HFFc6 (cell line): Measurements from ENCODE around the gene POLR3A. TPM values are rescaled to one million over a fixed set of nuclear protein-coding genes. Genes with fewer than 3 reads are reported as not detected.

Source experiments
- DNase-seq: peaks from one replicate; pipeline ENCODE4 v3.0.0-alpha.2; 2018
- H3K27ac Mint-ChIP-seq: 2 replicates; pipeline ENCODE4 v1.8.0; 2020; ENCODE audit warnings: mild to moderate bottlenecking, mixed read lengths
- H3K27me3 Mint-ChIP-seq: 2 replicates; pipeline ENCODE4 v1.8.0; 2021; ENCODE audit warnings: mild to moderate bottlenecking, moderate library complexity, mixed read lengths; ENCODE audit not compliant: insufficient read depth
- H3K36me3 Mint-ChIP-seq: 2 replicates; pipeline ENCODE4 v1.8.0; 2021; ENCODE audit warnings: low read depth, mixed read lengths
- H3K4me1 Mint-ChIP-seq: 2 replicates; pipeline ENCODE4 v1.8.0; 2020; ENCODE audit warnings: low read depth, mixed read lengths
- H3K4me3 Mint-ChIP-seq: 2 replicates; pipeline ENCODE4 v1.8.0; 2020; ENCODE audit warnings: mild to moderate bottlenecking, moderate library complexity, mixed read lengths
- H3K9me3 Mint-ChIP-seq: 2 replicates; pipeline ENCODE4 v1.8.0; 2020; ENCODE audit warnings: mild to moderate bottlenecking, mixed read lengths
- CTCF ChIP-seq: fragments of 200-600 bp; sonication (generic); IDR thresholded peaks from 2 replicates; pipeline ENCODE4 v1.5.0; 2021; ENCODE audit warnings: antibody characterized with exemption, mild to moderate bottlenecking
- total RNA-seq, 6 experiments: library from RNA; stranded (reverse); fragmentation: NEBNext Ultra II Directional; extraction: Animal tissue kit (Norgen Biotek cat#: 25700); gene quantifications; 2 replicates in 1 of 6; 3 replicates in 5 of 6; pipeline ENCODE4 v1.2.3, GENCODE V29; 2021

POLR3A gene
- total RNA-seq, 6 experiments from 2014 or later = 18.0 to 21.0 (median 19.8) TPM

GRCh38 chr10:77936697-77937567, 92.4 kb downstream of the POLR3A start:
- Mint-ChIP-seq H3K27me3 (peaks cover 2% of the 10 kb centered on the region; the same call in 1 of the 2 replicates), H3K4me1 (no peaks in the 10 kb centered on the region), H3K27ac (no peak overlapping the region), H3K36me3 (no peaks in the 10 kb centered on the region), H3K4me3 (no peak overlapping the region), H3K9me3 (no peaks in the 10 kb centered on the region)
- TF ChIP-seq CTCF = no peak
- no peak for DNase-seq

GRCh38 chr10:77932016-77932715, 97.1 kb downstream of the POLR3A start:
- Mint-ChIP-seq H3K27me3 (no peaks in the 10 kb centered on the region; the same call in none of the 2 replicates), H3K4me3 (no peak overlapping the region), H3K9me3 (peaks cover 4% of the 10 kb centered on the region; the same call in 1 of the 2 replicates), H3K36me3 (no peaks in the 10 kb centered on the region), H3K4me1 (peaks cover 7% of the 10 kb centered on the region), H3K27ac (no peak overlapping the region)
- TF ChIP-seq CTCF = no peak
- no peak for DNase-seq

- TF ChIP-seq CTCF = 0 out of 2 replicates have a peak, but pooled peaks have one; percentile 4
- H3K4me3 Mint-ChIP-seq = peak overlapping the region; percentile 81
- peaks cover 4% of the 10 kb centered on the region; the same call in 1 of the 2 replicates for H3K9me3 Mint-ChIP-seq
- H3K27me3 Mint-ChIP-seq = peaks cover 1% of the 10 kb centered on the region
- DNase-seq = no peak
- H3K27ac Mint-ChIP-seq = peak overlapping the region; percentile 49
- no peaks in the 10 kb centered on the region for H3K36me3 Mint-ChIP-seq
- H3K4me1 Mint-ChIP-seq = peaks cover 26% of the 10 kb centered on the region
Measured at GRCh38 chr10:77927402-77928246, 101.7 kb downstream of the POLR3A start.

- H3K4me3 Mint-ChIP-seq = peak within 1 kb of the TSS; percentile 90
- H3K27ac Mint-ChIP-seq = peak within 1 kb of the TSS; percentile 51
- peak; percentile 46 for DNase-seq
- H3K4me1 Mint-ChIP-seq = peaks cover 27% of the 10 kb centered on the region
- TF ChIP-seq CTCF = peak; percentile 18; the same call in 1 of the 2 replicates
- H3K36me3 Mint-ChIP-seq = no peaks in the 10 kb centered on the region
- peaks cover 4% of the 10 kb centered on the region; the same call in 1 of the 2 replicates for H3K9me3 Mint-ChIP-seq
- peaks cover 1% of the 10 kb centered on the region for H3K27me3 Mint-ChIP-seq
Measured at GRCh38 chr10:77926566-77927401, 102.5 kb downstream of the POLR3A start, which contains the start of gene DLG5. DLG5 (minus strand) TSS chr10:77926755; CDS start chr10:77926520, 235 bp downstream.
